GM12878 (cell line): ENCODE data around the gene PLA2G4A. TPM values are rescaled to one million over a fixed set of nuclear protein-coding genes. Genes with fewer than 3 reads are reported as not detected.

ENCODE experiments used
- ATAC-seq: fragments of 200-7000 bp; cut with Tn5 transposase; 3 replicates; pipeline ENCODE4 v1.9.1; 2020; ENCODE audit warnings: mild to moderate bottlenecking, moderate library complexity
- BruUV-seq: library from RNA; stranded (reverse); fragments of 400-500 nt; replicated peaks from 2 replicates; lab custom pipeline; 2021; lab: Mats Ljungman, UMichigan
- CTCF ChIA-PET: fragments of 300-600 bp; sonication (Branson Sonifier 250); formaldehyde crosslinking; extraction: SDS; loops from one replicate; lab custom pipeline; 2021; ENCODE audit warnings: inconsistent platforms; lab: Yijun Ruan, JAX
- POLR2A ChIA-PET: fragments of 350-600 bp; formaldehyde crosslinking; extraction: SDS; loops from one replicate; lab custom pipeline; 2021; ENCODE audit warnings: inconsistent platforms; lab: Charles Lee
- RAD21 ChIA-PET: fragments of 300-600 bp; sonication (Branson Sonifier 250); formaldehyde crosslinking; loops from one replicate; lab custom pipeline; 2023; ENCODE audit warnings: antibody characterized with exemption; ENCODE audit not compliant: unreplicated experiment; lab: Charles Lee
- SMC1A ChIA-PET: fragments of 300-600 bp; sonication (Branson Sonifier 250); formaldehyde crosslinking; loops from one replicate; lab custom pipeline; 2023; ENCODE audit not compliant: unreplicated experiment, uncharacterized antibody; lab: Charles Lee
- DNase-seq: peaks from one replicate; pipeline ENCODE4 v3.0.0-alpha.2; 2011; ENCODE audit warnings: low read depth, low spot score
- FAIRE-seq: peaks from 3 replicates; lab custom pipeline; 2011; peaks lifted over from hg19 to GRCh38; lab: Jason Lieb, UNC
- H2AFZ ChIP-seq: 2 replicates; pipeline ENCODE4 v1.6.0; 2011; ENCODE audit warnings: low read depth, low read length, control low read depth; ENCODE audit not compliant: control insufficient read depth
- H3K27ac ChIP-seq: 2 replicates; pipeline ENCODE4 v1.5.1; 2011; ENCODE audit warnings: control low read depth; ENCODE audit not compliant: control insufficient read depth, insufficient read depth
- H3K27me3 ChIP-seq, 2 experiments: replicated peaks in 1 of 2; 2 replicates each; pipeline versions ENCODE4 v1.6.0 to v1.6.1; 2011; ENCODE audit warnings: low read length in 1 of 2; ENCODE audit not compliant: control insufficient read depth in 2 of 2, insufficient read depth in 2 of 2
- H3K36me3 ChIP-seq, 2 experiments: 2 replicates each; pipeline ENCODE4 v1.5.1; 2011; ENCODE audit warnings: low read length in 1 of 2; ENCODE audit not compliant: control insufficient read depth in 2 of 2, insufficient read depth in 2 of 2
- H3K4me1 ChIP-seq: 2 replicates; pipeline ENCODE4 v1.6.1; 2011; ENCODE audit warnings: mild to moderate bottlenecking, low read length, moderate library complexity, mixed read lengths; ENCODE audit not compliant: control insufficient read depth, insufficient read depth
- H3K4me2 ChIP-seq: 2 replicates; pipeline ENCODE4 v1.6.0; 2011; ENCODE audit warnings: control low read depth; ENCODE audit not compliant: control insufficient read depth, insufficient read depth
- H3K4me3 ChIP-seq: fragments of 200-600 bp; sonication (generic); 2 replicates; pipeline ENCODE4 v1.5.1; 2016
- H3K79me2 ChIP-seq: 2 replicates; pipeline ENCODE4 v1.6.0; 2011; ENCODE audit warnings: low read length; ENCODE audit not compliant: control insufficient read depth, insufficient read depth
- H3K9ac ChIP-seq: 2 replicates; pipeline ENCODE4 v1.8.0; 2011; ENCODE audit warnings: low read length, control low read depth, mixed read lengths; ENCODE audit not compliant: control insufficient read depth, insufficient read depth
- H3K9me3 ChIP-seq: replicated peaks from 3 replicates; pipeline ENCODE4 v1.5.1; 2011; ENCODE audit warnings: mild to moderate bottlenecking, low read length; ENCODE audit not compliant: control insufficient read depth, insufficient read depth
- H4K20me1 ChIP-seq: 2 replicates; pipeline ENCODE4 v1.6.0; 2011; ENCODE audit not compliant: control insufficient read depth, insufficient read depth
- ATF7 ChIP-seq: fragments of 450-650 bp; IDR thresholded peaks from 2 replicates; pipeline ENCODE4 v1.6.1; 2016; ENCODE audit warnings: low read depth, mild to moderate bottlenecking
- CBFB ChIP-seq: IDR thresholded peaks from 2 replicates; pipeline ENCODE4 v1.6.1; 2016; ENCODE audit warnings: antibody characterized with exemption, low read depth
- NR2C2 ChIP-seq: IDR thresholded peaks from 2 replicates; pipeline ENCODE4 v1.6.1; 2011; ENCODE audit warnings: borderline replicate concordance, low read depth; ENCODE audit not compliant: control insufficient read depth, insufficient read length
- ZNF207 ChIP-seq: fragments of 450-650 bp; IDR thresholded peaks from 2 replicates; pipeline ENCODE4 v1.6.1; 2014; ENCODE audit warnings: antibody characterized with exemption, mild to moderate bottlenecking, borderline replicate concordance
- WGBS: methylation state at CpG from one replicate; pipeline ENCODE4 v1.1.6; 2016; ENCODE audit warnings: low lambda C conversion rate; ENCODE audit not compliant: insufficient replicate concordance, insufficient coverage; ENCODE audit errors: missing lambda C conversion rate; 5-methylcytosine and 5-hydroxymethylcytosine counted together
- in situ Hi-C: fragments of 300-500 bp; cut with MboI; formaldehyde crosslinking; loops from 9 replicates; pipeline ENCODE4 v1.14.3; 2018; ENCODE audit warnings: mixed read lengths
- intact Hi-C: fragments of 100-400 bp; cut with micrococcal nuclease; formaldehyde crosslinking; loops from one replicate; pipeline ENCODE4 v1.14.2; 2022; ENCODE audit not compliant: unreplicated experiment
- polyA plus RNA-seq, 11 experiments: library from polyadenylated mRNA; depleted of rRNA in 4 of 11; unstranded in 6 of 11; stranded (reverse) in 5 of 11; fragments of >200 nt; fragmentation: Nextera tagmentation in 4 of 11; fragmentation: Illumina TruSeq in 1 of 11; extraction: Ambion mirVana in 4 of 11; extraction: Trizol in 1 of 11; gene quantifications; 1 replicate in 1 of 11; 2 replicates in 10 of 11; pipeline versions ENCODE4 v1.2.1 to v1.2.3, GENCODE V29; 2011 to 2016; ENCODE audit warnings: inconsistent platforms in 2 of 11, missing spikeins in 2 of 11, low read depth in 1 of 11
- total RNA-seq, 4 experiments: library from RNA; depleted of rRNA in 3 of 4; stranded (reverse); fragments of >200 nt in 3 of 4; fragmentation: Illumina TruSeq in 1 of 4; extraction: Trizol in 1 of 4; gene quantifications; 2 replicates each; pipeline versions ENCODE4 v1.2.1 to v1.2.3, GENCODE V29; 2013 to 2021
- TF ChIP-seq, protein P1 (sequence below): fragments of 450-650 bp; IDR thresholded peaks from 2 replicates; pipeline ENCODE4 v1.6.1; 2016; ENCODE audit warnings: mild to moderate bottlenecking, moderate library complexity, borderline replicate concordance

PLA2G4A gene
- total and polyA plus RNA-seq, 10 of the 15 experiments (the other 5 are each of a cell fraction or from before 2014, with no cell fraction given), result 0.70 to 3.3 (median 1.5) TPM; not detected in 1

DNA sequence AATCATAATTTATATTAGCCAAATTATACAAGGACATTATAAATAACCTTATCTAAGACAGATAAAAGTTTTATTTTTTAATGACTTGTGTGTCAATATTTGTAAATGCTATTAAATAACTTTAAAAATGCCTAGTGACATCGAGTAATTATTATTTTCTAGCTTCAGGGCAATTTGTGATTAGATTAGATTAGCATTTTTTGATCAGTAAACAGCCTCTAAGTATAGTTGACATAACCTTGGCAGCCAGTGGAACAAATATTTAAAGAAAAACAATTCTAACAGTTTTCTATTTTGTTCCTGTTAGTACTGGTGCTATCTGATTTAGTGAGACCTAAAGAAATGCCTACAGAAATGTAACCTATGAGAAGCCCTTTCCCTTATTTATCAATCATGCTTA lies 169.1 kb downstream of the PLA2G4A start:
- TF ChIP-seq, protein P1, sequence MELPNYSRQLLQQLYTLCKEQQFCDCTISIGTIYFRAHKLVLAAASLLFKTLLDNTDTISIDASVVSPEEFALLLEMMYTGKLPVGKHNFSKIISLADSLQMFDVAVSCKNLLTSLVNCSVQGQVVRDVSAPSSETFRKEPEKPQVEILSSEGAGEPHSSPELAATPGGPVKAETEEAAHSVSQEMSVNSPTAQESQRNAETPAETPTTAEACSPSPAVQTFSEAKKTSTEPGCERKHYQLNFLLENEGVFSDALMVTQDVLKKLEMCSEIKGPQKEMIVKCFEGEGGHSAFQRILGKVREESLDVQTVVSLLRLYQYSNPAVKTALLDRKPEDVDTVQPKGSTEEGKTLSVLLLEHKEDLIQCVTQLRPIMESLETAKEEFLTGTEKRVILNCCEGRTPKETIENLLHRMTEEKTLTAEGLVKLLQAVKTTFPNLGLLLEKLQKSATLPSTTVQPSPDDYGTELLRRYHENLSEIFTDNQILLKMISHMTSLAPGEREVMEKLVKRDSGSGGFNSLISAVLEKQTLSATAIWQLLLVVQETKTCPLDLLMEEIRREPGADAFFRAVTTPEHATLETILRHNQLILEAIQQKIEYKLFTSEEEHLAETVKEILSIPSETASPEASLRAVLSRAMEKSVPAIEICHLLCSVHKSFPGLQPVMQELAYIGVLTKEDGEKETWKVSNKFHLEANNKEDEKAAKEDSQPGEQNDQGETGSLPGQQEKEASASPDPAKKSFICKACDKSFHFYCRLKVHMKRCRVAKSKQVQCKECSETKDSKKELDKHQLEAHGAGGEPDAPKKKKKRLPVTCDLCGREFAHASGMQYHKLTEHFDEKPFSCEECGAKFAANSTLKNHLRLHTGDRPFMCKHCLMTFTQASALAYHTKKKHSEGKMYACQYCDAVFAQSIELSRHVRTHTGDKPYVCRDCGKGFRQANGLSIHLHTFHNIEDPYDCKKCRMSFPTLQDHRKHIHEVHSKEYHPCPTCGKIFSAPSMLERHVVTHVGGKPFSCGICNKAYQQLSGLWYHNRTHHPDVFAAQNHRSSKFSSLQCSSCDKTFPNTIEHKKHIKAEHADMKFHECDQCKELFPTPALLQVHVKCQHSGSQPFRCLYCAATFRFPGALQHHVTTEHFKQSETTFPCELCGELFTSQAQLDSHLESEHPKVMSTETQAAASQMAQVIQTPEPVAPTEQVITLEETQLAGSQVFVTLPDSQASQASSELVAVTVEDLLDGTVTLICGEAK, result no peak
- ChIA-PET SMC1A (interaction anchor here (0.7 to 3.1 kb wide), 4 partner anchors 12 to 668 kb away, joined by 3 to 12 read pairs (median 5); no protein-coding TSS in a partner anchor), POLR2A (no interaction called here), CTCF (no interaction called here), RAD21 (no interaction called here)
- WGBS, result 0% methylated on average over 1 of the region's 1 CpG
- Histone ChIP-seq H3K4me1 (no peaks in the 10 kb centered on the region), H3K36me3 (no peaks in the 10 kb centered on the region), H3K4me2 (no peak overlapping the region), H3K9ac (no peak overlapping the region), H3K9me3 (no peaks in the 10 kb centered on the region), H3K27ac (no peak overlapping the region), H3K4me3 (no peak overlapping the region), H2AFZ (no peak overlapping the region), H3K27me3 (no peaks in the 10 kb centered on the region), H4K20me1 (no peaks in the 10 kb centered on the region), H3K79me2 (no peaks in the 10 kb centered on the region)
- intact Hi-C loops, result no loop called here
- in situ Hi-C loops, result no loop called here
- DNase-seq (no peak), ATAC-seq (no peak), FAIRE-seq (no peak)
- no TSS peak for BruUV-seq

DNA sequence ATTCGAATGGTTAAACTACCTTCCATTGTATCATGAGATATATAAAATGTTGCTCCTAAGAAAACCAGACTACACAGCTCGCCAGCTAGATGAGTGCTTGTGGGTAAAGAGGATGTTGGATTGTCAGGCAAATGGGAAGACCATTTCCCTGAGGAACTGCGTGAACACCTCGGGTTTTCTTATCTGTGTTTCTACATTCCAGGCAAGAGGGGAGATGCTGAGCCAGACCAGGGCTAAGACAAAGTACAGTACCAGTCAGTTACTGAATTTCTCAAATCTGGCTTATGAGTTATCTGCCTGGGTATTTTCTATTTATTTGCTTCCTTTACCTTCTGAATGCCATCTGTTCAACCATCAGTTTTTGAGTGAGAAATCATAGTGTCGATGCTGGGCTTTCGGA lies 170.8 kb downstream of the PLA2G4A start:
- Histone ChIP-seq H3K27me3 (no peaks in the 10 kb centered on the region), H3K9me3 (no peaks in the 10 kb centered on the region), H3K4me2 (no peak overlapping the region), H3K9ac (no peak overlapping the region), H3K4me1 (no peaks in the 10 kb centered on the region), H3K4me3 (no peak overlapping the region), H3K36me3 (no peaks in the 10 kb centered on the region), H3K79me2 (no peaks in the 10 kb centered on the region), H2AFZ (no peak overlapping the region), H3K27ac (no peak overlapping the region), H4K20me1 (no peaks in the 10 kb centered on the region)
- DNase-seq (no peak), FAIRE-seq (no peak), ATAC-seq (no peak)
- TF ChIP-seq ATF7, result no peak
- no peak for TF ChIP-seq CBFB
- no peak for TF ChIP-seq ZNF207
- TF ChIP-seq NR2C2, result no peak
- RAD21 ChIA-PET, result no interaction called here
- SMC1A ChIA-PET, result no interaction called here
- no TSS peak for BruUV-seq
- intact Hi-C loops (no loop called here), in situ Hi-C loops (no loop called here)
- CTCF ChIA-PET, result no interaction called here
- POLR2A ChIA-PET, result no interaction called here
- 50% methylated on average over 6 of the region's 6 CpGs for WGBS
